Inflammatory macrophage treated with lipopolysaccharide for 4 hours (primary cell): ENCODE data around the gene ADIPOR2.
A peak's percentile ranks its signal among the peaks of the same experiment; 100 is the strongest.

Source experiments
- DNase-seq: peaks from one replicate; pipeline ENCODE4 v3.0.0-alpha.2; 2020

Gene ADIPOR2

GRCh38 chr12:1738446-1738845 lies 47.6 kb downstream of the ADIPOR2 start:
- no peak for DNase-seq

DNA sequence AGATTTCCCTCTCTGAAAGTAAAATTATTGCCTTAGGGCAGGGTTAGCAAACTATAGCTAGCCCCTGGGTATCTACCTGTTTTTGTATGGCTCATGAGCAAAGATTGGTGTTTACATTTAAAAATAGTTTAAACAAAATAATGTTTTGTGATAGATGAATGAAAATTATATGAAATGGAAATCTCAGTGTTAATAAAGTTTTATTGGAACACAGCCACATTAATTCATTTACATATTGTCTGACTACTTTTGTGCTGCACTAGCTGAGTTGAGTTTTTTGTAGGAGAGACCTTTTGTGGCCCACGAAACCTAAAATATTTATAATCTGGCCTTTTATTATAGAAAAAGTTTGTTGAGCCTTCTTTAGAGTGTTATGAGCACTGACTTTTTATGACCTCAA lies 48.5 kb downstream of the ADIPOR2 start:
- DNase-seq = no peak

DNA sequence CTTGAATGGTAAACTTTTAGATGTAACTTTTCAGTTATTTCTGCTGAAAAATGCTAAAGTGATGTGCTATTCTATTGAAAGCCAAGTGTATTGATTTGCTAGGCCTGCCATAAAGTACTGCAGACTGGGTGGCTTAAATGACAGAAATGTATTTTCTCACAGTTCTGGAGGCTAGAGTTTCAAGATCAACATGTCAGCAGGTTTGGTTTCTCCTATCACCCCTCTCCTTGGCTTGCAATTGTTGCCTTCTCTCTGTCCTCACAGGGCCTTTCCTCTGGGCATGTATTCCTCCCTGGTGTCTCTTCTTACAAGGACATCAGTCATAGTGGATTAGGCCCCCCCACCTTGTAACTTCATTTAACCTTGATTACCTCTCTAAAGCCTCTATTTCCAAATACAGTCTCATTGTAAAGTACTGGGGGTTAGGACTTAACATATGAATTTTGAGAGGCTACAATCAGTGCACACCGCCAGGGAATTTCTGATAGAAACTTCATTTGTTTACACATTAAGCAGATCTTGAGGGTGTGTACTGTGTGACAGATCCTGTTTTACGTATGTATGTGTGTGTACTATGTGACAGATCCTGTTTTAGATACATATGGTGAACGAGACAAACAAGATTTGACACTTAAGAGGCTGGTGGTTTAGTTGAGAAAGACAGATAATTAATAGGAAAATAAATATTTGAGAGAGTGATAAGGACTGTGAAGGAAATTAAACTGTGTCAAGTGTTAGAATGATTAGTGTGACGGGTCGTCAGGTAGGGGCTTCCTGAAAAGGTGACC lies 49.5 kb downstream of the ADIPOR2 start:
- DNase-seq = no peak

DNA sequence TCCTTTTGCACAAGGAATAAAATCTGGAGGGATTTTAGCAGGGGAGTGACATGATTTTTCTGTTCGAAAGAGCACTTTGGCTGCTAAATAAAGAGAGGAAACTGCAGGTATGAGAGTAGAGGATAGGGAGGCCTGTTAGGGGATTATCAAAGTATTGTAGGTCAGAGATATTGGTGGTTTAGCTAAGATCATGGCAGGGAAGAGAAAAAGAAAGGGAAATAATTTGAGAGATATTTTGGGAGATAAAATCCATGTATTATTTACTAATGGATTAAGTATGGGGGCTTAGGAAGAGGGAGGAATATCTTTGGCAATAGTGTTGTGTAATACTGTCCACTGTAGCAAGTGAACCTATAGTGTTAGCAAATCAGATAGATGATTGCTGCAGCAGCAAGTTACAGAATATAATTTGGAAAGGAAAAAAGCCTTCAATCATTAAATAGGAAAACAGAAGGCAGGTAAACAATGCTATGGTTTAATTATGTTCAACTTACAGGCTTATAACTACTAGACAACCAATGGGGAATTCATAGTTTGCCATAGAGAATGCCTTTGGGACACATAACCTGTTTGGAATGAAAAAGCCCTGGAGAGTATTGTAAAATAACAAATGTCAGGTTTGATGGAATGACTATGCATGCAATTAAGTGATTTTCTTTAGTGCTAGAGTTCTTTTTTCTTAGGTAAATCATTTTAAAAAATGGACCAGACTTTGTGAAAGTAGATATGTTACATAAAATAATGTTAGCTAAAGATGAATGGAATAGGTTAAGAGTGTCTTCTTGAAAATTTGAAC lies 50.5 kb downstream of the ADIPOR2 start:
- DNase-seq = no peak

- DNase-seq = no peak
Observed at GRCh38 chr12:1744932-1745331, 54.1 kb downstream of the ADIPOR2 start.

DNA sequence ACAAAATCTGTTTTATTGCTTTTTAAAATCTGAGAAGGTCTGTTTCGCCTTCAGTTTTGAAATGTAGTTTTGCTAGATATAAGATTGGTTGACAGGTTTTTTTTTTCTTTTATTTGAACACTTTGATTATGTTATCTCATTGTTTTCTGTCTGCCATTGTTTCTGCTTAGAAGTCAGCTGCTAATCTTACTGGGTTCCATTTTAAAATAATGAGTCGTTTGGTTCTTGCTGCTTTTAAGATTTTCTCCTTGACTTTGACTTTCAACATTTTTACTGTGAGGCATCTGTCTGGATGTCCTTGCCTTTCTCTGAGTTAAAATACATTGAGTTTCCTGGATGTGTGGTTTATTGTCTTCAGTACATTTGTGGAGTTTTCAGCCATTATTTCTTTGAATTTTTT lies 56.7 kb downstream of the ADIPOR2 start:
- no peak for DNase-seq

GRCh38 chr12:1749019-1749418 lies 58.1 kb downstream of the ADIPOR2 start:
- no peak for DNase-seq

DNA sequence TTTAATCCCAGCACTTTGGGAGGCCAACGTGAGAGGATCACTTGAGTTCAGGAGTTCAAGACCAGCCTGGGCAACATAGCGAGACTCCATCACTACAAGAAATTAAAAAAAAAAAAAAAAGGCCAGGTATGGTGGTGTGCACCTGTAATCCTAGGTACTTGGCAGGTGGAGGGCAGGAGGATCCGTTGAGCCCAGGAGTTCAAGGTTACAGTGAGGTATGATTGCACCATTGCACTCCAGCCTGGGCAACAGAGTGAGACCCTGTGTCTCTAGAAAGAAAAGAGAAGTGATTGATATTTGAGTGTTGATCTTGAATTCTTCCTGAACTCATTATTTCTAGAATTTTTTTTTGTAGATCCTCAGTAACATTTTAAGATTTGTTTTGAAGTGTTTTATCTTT lies 59.4 kb downstream of the ADIPOR2 start:
- DNase-seq = no peak

- DNase-seq = no peak
Observed at GRCh38 chr12:1758376-1758775, 67.5 kb downstream of the ADIPOR2 start.

GRCh38 chr12:1758887-1759286 lies 68.0 kb downstream of the ADIPOR2 start:
- DNase-seq = no peak

GRCh38 chr12:1760566-1761382 lies 69.9 kb downstream of the ADIPOR2 start:
- DNase-seq = peak; percentile 15

- DNase-seq = no peak
Observed at GRCh38 chr12:1761857-1762256, 71.0 kb downstream of the ADIPOR2 start.

DNA sequence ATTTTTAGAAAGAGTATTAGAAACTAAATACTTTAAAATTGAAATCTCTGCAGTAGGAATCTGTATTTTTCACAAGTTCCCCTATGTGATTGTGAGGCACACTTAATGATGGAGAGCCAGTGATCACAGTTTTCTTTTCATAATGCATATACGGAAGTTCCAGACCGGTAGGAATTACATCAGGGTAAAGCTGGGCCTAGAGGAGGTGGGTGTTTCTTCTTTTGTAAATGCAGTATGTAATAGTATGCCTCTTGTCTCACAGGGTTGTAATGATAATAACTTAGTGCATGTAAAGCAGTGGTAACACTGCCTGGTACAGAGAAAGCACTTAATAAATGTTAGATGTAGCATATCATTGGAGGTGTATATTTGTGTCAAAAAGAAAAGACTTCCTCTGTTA lies 72.3 kb downstream of the ADIPOR2 start:
- peak; percentile 76 for DNase-seq

DNA sequence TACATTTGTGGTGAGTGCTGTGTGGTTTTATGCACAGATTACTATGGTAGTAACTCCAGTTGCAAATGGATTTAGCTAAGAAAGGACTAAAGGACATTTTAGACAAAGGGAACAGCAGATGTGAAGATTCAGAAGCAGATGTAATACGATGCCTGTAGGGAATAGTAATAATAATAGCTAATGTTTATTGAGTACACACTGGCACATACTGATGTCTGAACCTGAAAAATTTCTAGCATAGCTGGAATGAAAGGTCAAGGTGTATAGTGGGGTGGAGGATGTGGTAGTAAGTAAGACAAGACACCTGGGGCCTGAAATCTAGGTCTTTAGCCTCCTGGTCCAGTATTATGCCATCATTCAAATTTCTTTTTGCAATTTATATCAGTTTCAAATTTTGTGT lies 75.2 kb downstream of the ADIPOR2 start:
- no peak for DNase-seq

DNA sequence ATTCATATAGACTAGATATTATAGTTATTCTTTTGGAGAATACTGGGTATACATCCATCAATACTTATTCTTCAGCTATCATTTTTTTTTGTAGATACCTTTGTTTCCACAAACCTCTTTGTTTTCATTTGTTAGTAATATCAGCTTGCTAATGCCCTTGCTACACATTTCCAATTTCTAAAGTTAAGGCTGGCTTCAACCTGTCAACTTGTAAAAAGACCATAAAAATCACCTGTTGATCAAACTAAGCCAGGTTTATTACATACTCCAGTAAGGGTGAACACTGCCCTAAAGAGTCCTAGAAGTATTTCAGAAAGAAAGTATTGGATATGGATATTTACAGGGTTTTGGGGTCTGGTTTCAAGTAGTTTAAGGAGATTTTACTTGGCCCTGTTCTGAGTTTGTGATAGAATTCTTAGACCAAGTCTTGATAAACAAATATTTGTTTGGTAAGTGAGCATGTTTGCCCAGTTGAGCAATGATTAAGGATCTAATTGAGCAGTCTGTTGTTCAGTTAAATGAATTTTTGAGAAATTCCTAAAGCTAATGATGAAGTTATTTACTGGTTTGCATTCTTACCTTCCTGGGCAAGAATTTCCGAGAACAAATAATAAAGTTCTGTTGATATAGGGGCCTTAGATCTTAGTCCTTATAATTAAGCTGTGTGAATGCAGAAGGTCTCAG lies 76.7 kb downstream of the ADIPOR2 start:
- DNase-seq = no peak

GRCh38 chr12:1768615-1769014 lies 77.7 kb downstream of the ADIPOR2 start:
- DNase-seq = no peak

DNA sequence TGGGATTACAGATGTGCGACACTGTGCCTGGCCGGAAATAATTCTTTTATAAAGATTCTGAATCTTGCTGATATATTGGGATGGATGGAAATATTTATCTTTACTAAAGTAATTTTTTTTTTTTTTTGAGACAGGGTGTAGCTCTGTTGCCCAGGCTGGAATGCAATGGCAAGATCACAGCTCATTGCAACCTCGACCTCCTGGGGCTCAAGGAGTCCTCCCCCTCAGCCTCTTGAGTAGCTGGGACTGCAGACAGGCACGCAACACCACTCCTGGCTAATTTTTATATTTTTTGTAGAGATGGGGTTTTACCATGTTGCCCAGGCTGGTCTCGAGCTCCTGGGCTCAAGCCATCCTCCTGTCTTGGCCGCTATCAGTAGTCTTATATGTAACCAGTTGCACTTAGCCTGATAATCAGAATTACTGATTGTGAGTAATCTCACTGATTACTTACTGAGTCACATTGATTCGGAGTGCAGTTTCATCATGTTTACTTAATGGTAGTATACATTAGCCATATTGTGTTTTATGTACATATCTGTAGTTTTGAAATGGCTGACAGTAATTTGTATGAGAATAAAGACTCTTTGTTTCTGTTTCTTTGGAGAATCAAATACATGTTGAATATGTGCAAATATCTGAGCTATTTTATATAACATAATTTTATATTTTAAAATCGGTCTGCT lies 79.1 kb downstream of the ADIPOR2 start:
- DNase-seq = no peak

- DNase-seq = no peak
Observed at GRCh38 chr12:1773937-1774655, 83.2 kb downstream of the ADIPOR2 start.

DNA sequence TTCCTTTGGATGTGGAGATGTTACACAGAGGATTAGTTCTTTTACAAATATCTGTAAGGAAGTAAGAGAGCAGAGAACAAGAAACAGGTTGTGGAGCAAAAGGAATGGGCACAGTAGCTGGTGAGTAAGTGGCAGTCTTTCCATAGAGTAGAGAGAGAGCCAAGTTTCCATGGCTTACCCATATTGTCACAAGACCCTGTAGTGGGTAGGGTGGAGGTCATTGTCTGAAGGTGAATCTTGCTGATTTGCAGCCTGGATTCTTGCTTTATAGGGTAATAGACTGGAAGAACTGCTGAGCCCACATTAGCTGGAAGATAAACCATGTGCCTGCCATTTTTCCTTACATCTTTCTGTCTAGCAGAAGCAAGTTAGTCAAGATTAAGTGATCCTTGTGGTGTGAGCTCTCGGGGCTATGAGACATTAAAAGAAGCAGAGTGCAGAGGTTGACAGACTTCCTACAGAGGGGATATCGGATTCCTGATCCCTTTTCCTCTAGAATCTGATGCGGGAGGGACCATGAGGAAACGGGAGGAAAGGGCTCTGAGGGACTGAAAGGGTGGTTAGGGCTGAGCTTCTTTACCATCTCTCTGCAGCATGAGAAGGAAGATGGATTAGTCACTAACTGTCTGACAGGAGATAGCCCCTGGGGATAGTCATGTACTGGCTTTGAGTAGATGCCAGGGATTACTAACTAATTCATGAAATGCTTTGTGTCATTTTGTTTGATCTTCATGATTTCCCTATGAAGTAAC lies 85.5 kb downstream of the ADIPOR2 start:
- DNase-seq = no peak

- DNase-seq = no peak
Observed at GRCh38 chr12:1777798-1778197, 86.9 kb downstream of the ADIPOR2 start.

GRCh38 chr12:1778911-1779310 lies 88.0 kb downstream of the ADIPOR2 start:
- DNase-seq = peak; percentile 23
